ENCODE measurements around the gene MYL6B.

GRCh38 chr12:56137853-56138571 lies 14.4 kb upstream of the MYL6B start:
- no peak for TF ChIP-seq CTCF (IDR thresholded peaks at IDR 0.05)
- TF ChIP-seq POLR2A (IDR thresholded peaks at IDR 0.05): no peak

All from right lobe of liver (tissue), 4 donors.